Vagina (tissue), 2 donors: ENCODE measurements around the gene NOP14. TPM values are rescaled to one million over a fixed set of nuclear protein-coding genes. Genes with fewer than 3 reads are reported as not detected.
A peak's percentile ranks its signal among the peaks of the same experiment; 100 is the strongest.

Experiments
- DNase-seq, 2 donors: peaks; one replicate each; pipeline ENCODE4 v3.0.0-alpha.2; 2017; ENCODE audit errors: extremely low spot score in 2 of 2
- H3K27ac ChIP-seq: fragments of 200-600 bp; sonication (generic); one replicate; pipeline ENCODE4 v1.5.1; 2019
- H3K27me3 ChIP-seq: fragments of 200-600 bp; sonication (generic); one replicate; pipeline ENCODE4 v1.5.1; 2019
- H3K36me3 ChIP-seq, 2 donors: fragments of 200-600 bp; sonication (generic); one replicate each; pipeline ENCODE4 v1.5.1; 2017 to 2019
- H3K4me1 ChIP-seq: fragments of 200-600 bp; sonication (generic); one replicate; pipeline ENCODE4 v1.5.1; 2019
- H3K4me3 ChIP-seq, 2 donors: fragments of 200-600 bp; sonication (generic); 1 replicate in 1 of 2; 2 replicates in 1 of 2; pipeline ENCODE4 v1.5.1; 2016 to 2019
- H3K9me3 ChIP-seq: fragments of 200-600 bp; sonication (generic); one replicate; pipeline ENCODE4 v1.5.1; 2019
- CTCF ChIP-seq, 3 experiments: fragments of 450-650 bp in 2 of 3; fragments of 200-600 bp in 1 of 3; sonication (generic) in 1 of 3; IDR thresholded peaks; one replicate each; pipeline ENCODE4 v1.5.1; 2017 to 2019; ENCODE audit warnings: antibody characterized with exemption in 3 of 3, mild to moderate bottlenecking in 2 of 3, moderate library complexity in 2 of 3
- POLR2A ChIP-seq, 2 donors: fragments of 450-650 bp; IDR thresholded peaks; one replicate each; pipeline ENCODE4 v1.6.1; 2017; ENCODE audit warnings: antibody characterized with exemption in 2 of 2, mild to moderate bottlenecking in 2 of 2, moderate library complexity in 2 of 2
- POLR2AphosphoS5 ChIP-seq, 2 donors: sonication (generic); formaldehyde crosslinking; IDR thresholded peaks; one replicate each; pipeline ENCODE4 v1.9.0; 2017; ENCODE audit warnings: antibody characterized with exemption in 2 of 2, mild to moderate bottlenecking in 2 of 2, low read depth in 1 of 2; ENCODE audit not compliant: insufficient read depth in 1 of 2
- intact Hi-C: fragments of 100-400 bp; cut with DNase I; formaldehyde crosslinking; loops from one replicate; pipeline ENCODE4 v1.15.1; 2023
- total RNA-seq: library from RNA; depleted of rRNA; stranded (reverse); fragments of >200 nt; gene quantifications from one replicate; pipeline ENCODE4 v1.2.3, GENCODE V29; 2016

NOP14 gene
- total RNA-seq, 1 donor from 2014 or later, result 18.9 TPM

DNA sequence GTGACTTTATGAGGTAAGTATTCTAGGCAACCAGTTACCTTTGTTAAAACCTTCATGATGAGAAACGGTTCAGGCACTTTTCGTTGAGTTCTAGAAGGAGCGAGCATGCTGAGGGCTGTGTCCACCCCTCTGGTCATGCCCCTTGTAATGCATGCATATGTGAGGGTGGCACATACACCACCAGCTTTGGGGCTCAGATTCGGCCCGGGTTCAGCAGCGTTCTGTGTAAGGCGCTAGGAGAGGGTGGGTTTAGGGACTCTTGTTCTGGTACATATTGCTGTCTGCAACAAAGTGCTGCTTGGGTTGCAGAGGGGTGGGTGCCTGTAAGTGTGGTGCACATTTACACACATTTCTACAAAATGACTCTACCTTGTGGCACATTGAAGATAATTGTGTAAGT, 54.5 kb downstream of the NOP14 start:
- Histone ChIP-seq H3K4me1 (no peaks in the 10 kb centered on the region), H3K27ac (no peak overlapping the region), H3K27me3 (no peaks in the 10 kb centered on the region), H3K9me3 (no peaks in the 10 kb centered on the region), H3K4me3 (no peak overlapping the region), H3K36me3 (peaks cover 0 to 82% of the 10 kb centered on the region in 2 donors)
- intact Hi-C loops, result no loop called here
- no peak for DNase-seq
- TF ChIP-seq POLR2A (IDR thresholded peaks at IDR 0.05) (no peak), POLR2AphosphoS5 (IDR thresholded peaks at IDR 0.05; ENCODE audit: insufficient read depth in 1 of 2, low read depth in 1 of 2) (no peak), CTCF (IDR thresholded peaks at IDR 0.05) (no peak)

DNA sequence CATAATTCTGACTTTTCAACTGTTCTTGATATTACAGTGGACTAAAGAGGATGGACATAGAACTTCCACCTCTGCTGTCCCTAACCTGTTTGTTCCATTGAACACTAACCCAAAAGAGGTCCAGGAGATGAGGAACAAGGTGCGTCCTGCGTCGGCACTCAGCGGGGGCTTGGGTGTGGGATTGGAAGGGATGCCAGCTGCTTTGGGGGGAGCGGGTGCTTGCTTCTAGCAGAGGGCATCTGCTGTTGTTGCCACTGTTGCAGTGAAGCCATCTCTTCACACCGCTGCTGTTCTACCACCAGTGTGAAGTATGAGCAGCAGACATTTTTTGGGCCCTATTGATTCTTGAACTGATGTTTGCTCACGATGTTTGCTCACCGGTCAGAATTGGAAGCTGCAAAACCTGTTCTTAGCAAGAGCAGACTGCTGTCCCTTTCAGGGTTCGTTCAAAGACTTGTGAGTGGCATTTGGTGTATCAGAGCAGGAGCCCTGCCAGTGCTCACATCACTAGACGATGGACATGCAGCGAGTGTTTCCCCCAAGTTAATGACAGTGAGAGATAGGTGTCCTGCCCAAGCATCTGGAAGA, 55.4 kb downstream of the NOP14 start:
- H3K27ac ChIP-seq, result no peak overlapping the region
- H3K36me3 ChIP-seq, result peaks cover 0 to 82% of the 10 kb centered on the region in 2 donors
- no peak for DNase-seq

GRCh38 chr4:2907226-2907625, 56.0 kb downstream of the NOP14 start:
- Histone ChIP-seq H3K4me1 (no peaks in the 10 kb centered on the region), H3K36me3 (peaks cover 0 to 78% of the 10 kb centered on the region in 2 donors), H3K4me3 (no peak overlapping the region), H3K27me3 (no peaks in the 10 kb centered on the region), H3K9me3 (no peaks in the 10 kb centered on the region), H3K27ac (no peak overlapping the region)
- intact Hi-C loops, result no loop called here
- no peak for DNase-seq
- TF ChIP-seq POLR2AphosphoS5 (IDR thresholded peaks at IDR 0.05; ENCODE audit: insufficient read depth in 1 of 2, low read depth in 1 of 2) (no peak), POLR2A (IDR thresholded peaks at IDR 0.05) (no peak), CTCF (IDR thresholded peaks at IDR 0.05) (no peak)

More for the DNA sequence above, 55.4 kb downstream of the NOP14 start:
- intact Hi-C loops, result no loop called here
- Histone ChIP-seq H3K27me3 (no peaks in the 10 kb centered on the region), H3K4me1 (no peaks in the 10 kb centered on the region), H3K4me3 (no peak overlapping the region), H3K9me3 (no peaks in the 10 kb centered on the region)
- no peak for TF ChIP-seq CTCF (IDR thresholded peaks at IDR 0.05)
- TF ChIP-seq POLR2AphosphoS5 (IDR thresholded peaks at IDR 0.05; ENCODE audit: insufficient read depth in 1 of 2, low read depth in 1 of 2), result no peak
- TF ChIP-seq POLR2A (IDR thresholded peaks at IDR 0.05), result no peak

- DNase-seq, result no peak
- no peaks in the 10 kb centered on the region for H3K4me1 ChIP-seq
- no peak overlapping the region for H3K4me3 ChIP-seq
- TF ChIP-seq POLR2A (IDR thresholded peaks at IDR 0.05) (no peak), CTCF (IDR thresholded peaks at IDR 0.05) (no peak), POLR2AphosphoS5 (IDR thresholded peaks at IDR 0.05; ENCODE audit: insufficient read depth in 1 of 2, low read depth in 1 of 2) (no peak)
- H3K27ac ChIP-seq, result no peak overlapping the region
- H3K36me3 ChIP-seq, result peaks cover 0 to 74% of the 10 kb centered on the region in 2 donors
- intact Hi-C loops, result no loop called here
- no peaks in the 10 kb centered on the region for H3K9me3 ChIP-seq
- no peaks in the 10 kb centered on the region for H3K27me3 ChIP-seq
Measured at GRCh38 chr4:2906218-2906617, 57.0 kb downstream of the NOP14 start.

DNA sequence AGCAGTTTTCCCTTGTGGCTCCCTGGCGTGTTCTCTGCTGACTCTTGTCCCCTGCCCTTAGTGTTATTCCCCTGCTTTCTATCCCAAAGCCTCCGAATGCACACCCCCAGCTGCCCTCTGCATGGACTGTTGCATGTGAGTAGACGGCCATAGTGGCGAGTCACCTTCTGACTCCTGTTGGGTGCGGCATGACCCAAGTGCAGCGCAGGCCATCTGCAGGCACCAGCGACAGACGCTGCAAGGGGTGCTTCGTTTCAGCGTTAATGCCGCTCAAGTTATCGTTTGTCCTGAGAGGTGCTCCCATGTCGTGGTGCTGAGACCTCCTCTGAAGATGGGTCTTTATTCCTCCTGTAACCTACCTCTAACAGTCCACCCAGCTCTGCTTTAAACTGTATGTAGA, 57.7 kb downstream of the NOP14 start:
- H3K4me3 ChIP-seq, result no peak overlapping the region
- intact Hi-C loops, result no loop called here
- no peak for DNase-seq
- peaks cover 0 to 78% of the 10 kb centered on the region in 2 donors for H3K36me3 ChIP-seq
- peak in 1 of 2 donors; percentile 3 for TF ChIP-seq POLR2AphosphoS5 (IDR thresholded peaks at IDR 0.05; ENCODE audit: insufficient read depth in 1 of 2, low read depth in 1 of 2)
- no peak for TF ChIP-seq POLR2A (IDR thresholded peaks at IDR 0.05)
- H3K9me3 ChIP-seq, result no peaks in the 10 kb centered on the region
- H3K27ac ChIP-seq, result no peak overlapping the region
- H3K27me3 ChIP-seq, result no peaks in the 10 kb centered on the region
- no peaks in the 10 kb centered on the region for H3K4me1 ChIP-seq
